Measurements from ENCODE around the gene ABI1.

Gene ABI1

DNA sequence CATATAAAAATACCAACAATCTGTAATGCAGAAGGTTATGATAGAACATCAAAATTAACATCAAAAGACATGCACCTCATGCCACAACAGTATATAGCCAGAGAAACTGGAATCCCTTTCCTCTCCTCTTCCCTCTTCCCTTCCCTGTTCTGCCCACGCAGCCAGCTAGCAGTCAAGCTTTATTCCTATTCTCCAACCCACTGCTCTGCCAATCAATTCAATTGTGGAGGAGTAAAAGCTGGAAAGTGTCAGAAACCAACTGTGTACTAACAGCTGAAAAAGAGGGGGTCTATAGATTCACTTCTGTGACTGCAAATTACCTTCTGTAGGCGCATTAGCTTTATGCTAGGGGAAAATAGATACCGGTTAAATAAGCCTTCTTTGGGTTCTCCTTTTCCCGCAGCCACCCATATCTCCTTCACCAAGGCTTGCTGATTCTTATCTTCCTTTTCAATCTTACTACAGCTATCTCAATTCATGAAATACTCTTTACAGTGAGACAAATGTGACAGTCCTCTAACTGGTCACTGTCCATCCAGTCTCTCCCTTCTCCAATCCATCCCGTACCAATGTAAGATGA lies 16.3 kb downstream of the ABI1 start:
- DNase-seq: no peak

DNA sequence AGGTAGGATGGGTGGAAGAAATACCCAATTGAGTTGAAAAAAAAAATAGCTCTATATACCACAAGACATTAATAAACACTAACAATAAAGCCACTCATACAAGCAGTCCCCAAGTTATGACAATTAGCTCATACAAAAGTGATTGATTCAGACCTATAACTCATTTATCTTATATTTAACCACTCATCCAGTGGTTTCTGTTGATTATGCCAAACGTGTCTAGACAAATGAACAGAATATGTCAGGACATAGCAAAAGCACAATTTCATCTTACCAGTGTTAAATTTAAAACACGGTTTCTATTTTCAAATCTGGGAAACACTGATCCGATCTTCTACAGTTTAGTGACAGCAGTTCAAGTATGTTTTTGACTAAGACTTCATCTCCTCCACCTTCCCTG lies 17.0 kb downstream of the ABI1 start:
- DNase-seq: no peak

DNA sequence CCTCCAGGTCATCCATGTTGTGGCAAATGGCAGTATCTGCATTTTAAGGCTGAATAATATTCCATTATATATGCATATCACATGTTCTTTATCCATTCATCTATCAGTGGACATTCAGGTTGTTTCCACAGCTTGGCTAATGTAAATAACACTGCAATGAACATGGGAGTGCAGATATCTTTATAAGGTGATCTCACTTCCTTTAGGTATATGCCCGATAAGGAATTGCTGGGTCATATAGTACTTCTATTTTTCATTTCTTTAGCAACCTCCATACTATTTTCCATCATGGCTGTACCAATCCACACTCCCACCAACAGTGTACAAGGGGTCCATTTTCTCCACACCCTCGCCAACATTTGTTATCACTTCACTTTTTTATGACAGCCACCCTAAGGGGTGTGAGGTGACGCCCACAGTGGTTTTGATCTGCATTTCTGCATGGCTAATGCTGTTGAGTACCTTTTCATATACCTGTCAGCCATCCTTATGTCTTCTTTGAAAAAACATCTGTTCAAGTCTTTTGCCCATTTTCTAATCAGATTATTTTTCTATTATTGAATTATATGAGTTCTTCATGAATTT lies 18.9 kb downstream of the ABI1 start:
- DNase-seq: no peak

DNA sequence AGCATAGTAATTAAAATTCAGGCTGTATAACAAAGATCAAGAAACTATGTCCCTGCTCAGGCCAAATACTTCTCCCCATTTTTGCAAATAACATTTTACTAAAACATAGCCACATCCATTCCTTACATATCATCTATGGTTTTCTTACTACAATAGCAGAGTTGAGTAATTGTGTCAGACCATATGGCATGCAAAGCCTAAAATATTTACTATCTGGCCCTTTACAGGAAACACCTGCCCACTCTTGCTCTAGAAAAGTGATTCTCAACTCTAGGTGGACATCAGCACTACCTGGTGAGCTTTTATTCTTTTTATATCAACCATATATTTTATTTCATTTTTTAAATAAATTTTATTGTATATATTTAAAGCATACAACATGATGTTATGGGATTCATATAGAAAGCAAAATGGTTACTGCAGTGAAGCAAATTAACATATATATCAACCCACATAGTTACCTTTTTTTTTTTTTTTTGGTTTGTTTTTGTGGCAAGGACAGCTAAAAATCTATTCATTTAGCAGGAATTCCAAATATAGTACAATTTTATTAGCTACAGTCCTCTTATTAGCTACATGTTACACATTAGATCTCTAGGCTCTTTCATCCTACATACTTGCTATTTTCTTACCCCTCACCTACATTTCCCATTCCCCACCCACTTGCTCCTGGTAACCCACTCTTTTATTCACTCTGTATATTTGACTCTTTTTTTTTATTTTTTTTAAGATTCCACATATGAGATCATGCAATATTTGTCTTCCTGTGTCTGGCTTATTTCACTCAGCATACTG lies 19.6 kb downstream of the ABI1 start:
- DNase-seq: no peak

DNA sequence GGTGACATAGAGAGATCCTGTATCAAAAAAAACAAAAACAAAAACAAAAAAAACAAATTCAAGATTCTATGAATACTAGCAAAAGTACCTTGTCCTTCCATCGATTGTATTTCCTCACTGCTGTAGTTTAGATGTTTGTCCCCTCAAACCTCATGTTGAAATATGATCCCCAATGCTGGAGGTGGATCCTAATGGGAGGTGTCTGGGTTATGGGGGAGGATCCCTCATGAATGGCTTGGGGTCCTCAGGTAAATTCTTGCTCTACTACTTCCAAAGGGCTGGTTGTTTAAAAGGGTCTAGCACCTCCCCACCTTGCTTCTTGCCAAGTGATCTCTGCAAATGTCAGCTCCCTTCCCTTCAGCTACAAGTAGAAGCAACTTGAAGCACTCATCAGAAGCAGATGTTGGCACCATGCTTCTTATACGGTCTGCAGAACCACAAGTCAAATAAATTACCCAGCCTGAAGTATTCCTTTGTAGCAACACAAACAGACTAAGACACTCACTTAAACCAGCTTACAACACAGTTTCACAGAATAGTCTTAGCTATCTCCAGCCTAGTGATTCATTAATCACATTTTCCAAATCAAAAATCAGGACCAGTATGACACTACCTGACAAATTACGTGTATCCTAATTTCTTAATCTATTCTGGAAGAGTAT lies 20.7 kb downstream of the ABI1 start:
- no peak for DNase-seq

DNA sequence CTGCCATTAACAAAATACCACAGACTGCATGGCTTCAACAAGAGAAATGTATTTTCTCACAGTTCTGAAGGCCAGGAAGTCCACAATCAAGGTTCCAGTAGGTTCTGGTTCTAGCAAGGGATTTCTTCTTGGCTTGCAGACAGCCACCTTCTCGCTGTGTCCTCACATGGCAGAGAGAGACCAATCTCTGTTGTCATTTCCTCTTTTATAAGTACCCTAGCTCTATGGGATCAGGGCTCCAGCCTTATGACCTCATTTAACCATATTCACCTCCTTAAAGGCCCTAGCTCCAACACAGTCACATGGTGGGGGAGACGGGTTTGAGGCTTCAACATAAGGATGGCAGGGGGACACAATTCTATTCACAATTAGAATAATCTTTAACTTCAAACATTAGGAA lies 23.6 kb downstream of the ABI1 start:
- DNase-seq: no peak

DNA sequence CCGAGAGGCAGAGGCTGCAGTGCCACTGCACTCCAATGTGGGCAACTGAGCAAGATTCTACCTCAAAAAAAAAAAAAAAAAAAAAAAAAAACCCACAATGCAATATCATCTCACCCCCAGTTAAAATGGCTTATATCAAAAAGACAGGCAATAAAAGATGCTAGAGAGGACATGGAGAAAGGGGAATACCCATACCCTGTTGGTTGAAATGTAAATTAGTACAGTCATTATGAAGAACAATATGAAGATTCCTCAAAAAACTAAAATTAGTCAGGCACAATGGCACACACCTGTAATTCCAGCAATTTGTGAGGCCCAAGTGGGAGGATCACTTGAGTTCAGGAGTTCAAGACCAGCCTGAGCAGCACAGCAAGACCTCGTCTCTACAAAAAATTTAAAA lies 25.7 kb downstream of the ABI1 start:
- no peak for DNase-seq

DNA sequence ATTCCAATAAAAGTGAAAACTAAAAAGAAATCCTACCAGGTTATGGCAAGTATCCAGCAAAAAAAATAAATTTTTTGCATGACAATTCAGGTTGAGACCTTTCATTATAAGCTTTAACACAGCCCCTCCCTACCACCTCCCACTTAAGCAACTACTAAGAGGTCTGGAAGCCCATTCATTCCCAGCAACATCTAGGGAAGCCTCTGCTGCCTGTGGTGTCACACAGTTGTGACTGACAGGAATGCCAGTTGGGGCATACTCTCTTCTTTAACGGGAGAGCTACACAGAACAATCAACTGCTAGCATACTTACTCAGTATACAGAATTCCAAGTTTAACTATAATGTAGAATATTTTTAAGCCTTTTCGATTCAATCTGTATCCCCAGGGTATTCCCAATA lies 27.8 kb downstream of the ABI1 start:
- no peak for DNase-seq

DNA sequence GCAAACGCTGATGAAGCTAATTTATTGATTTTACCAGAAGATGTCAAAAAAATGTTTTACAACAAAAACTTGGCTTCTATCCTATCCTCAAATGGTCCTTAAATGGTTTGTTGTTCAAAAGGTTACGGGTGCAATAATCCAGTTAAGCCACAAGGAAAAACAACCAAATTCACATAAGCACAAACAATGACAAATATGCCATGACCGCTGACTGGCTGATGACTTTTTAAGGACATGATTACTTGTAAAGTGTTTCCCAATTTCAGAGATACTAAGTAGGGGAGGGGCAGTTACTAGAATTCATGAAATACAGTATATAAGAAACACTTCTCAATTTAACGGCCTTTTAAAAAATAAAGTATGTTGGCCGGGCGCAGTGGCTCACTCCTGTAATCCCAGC lies 28.8 kb downstream of the ABI1 start:
- no peak for DNase-seq

DNA sequence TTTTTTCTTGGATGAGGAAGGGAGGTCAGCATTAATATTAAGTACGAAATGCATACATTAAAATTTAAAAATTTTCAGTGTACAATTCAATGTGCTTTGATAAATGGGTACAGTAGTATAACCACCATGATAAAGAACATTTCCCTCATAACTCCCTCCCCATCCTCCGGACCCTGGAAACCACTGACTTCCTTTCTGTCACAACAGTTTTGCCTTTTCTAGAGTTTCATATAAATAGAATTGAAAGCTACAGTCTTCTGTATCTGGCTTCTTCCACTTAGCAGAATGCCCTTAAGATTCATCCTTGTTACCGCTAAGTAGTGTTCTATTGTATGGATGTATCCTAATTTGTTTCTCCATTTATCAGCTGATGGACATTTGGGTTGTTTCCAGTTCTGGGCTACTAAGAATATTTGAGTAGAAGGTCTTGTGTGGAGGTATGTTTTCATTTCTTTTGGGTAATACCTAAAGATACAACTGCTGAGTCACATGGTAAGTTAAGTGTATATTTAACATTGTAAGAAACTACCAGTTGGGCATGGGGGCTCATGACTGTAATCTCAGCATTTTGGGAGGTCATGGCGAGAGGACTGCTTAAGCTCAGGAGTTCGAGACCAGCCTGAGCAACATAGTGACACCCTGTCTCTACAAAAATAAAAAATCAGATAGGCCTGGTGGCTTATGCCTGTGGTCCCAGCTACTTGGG lies 30.8 kb downstream of the ABI1 start:
- no peak for DNase-seq

DNA sequence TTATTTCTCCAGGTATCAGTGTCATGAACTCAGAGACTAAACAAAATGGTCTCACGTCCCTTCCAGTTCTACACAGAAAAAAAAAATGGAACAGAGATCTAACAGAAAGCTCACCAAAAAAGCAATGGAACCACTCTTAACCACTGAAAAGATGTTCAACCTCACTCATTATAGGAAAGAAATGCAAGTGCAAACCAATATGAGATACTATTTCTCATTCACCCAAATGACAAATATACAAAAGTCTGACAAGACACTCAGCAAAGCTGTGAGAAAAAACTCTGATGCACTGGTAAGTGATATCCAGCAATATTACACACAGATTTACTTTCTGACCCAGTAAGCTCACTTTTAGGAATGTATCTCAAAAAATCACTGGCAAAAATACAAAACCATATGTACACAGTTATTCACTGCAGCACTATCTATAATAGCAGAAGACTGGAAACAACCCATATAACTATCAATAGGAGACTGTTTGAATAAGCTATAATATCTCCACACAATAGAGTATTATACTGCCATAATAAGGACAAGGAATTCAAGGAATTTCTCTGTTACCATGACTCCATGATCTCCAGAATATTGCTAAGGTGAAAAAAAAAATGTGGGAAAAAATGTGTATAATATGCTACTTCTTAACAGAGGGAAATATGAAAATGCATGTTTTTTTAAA lies 36.6 kb downstream of the ABI1 start:
- no peak for DNase-seq

DNA sequence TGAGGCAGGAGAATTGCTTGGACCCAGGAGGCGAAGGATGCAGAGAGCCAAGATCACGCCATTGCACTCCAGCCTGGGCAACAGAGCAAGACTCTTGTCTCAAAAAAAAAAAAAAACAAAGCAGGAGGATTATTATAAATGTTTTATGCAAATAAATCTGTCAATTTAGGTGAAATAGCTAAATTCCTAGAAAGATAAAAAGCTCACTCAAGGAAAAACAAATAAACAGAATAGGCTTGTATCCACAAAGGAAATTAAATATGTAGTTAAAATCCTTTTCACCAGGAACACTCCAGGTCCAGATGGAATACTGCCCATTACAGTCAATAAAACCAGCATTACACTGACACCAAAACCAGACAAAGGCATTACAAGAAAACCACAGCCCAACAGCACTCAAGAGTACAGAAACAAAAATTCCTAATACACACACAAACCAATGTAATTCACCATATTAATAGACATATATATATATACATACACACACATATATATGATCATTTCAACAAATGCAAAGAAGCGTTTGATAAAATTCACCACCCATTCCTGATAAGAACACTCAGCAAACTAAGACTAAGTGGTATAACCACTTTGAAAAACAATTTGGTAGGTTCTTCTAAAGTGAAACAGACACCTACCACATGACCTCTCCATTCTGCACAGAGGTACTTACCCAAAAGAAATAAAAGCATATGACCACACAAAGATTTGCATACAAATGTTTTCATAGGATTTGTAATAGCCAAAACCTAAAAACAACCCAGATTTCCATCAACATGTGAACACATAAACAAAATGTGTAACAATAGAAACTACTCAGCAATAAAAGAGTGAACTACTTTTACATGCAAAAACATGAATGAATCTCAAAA lies 38.8 kb downstream of the ABI1 start:
- DNase-seq: no peak

DNA sequence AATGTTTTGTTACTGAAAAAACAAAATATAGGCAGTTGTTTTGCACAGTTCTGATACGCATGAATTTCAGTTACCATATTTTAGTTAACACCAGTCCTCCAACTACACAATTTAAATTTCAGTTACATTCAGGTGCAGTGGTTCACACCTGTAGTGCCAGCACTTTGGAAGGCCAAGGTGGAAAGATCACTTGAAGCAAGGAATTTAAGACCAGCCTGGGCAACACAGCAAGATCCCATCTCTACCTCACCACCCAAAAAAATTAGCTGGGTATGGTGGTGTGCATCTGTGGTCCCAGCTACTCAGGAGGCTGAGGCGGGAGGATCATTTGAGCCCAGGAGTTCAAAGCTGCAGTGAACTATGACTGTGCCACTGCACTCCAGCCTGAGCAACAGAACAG lies 45.3 kb downstream of the ABI1 start:
- DNase-seq: no peak

DNA sequence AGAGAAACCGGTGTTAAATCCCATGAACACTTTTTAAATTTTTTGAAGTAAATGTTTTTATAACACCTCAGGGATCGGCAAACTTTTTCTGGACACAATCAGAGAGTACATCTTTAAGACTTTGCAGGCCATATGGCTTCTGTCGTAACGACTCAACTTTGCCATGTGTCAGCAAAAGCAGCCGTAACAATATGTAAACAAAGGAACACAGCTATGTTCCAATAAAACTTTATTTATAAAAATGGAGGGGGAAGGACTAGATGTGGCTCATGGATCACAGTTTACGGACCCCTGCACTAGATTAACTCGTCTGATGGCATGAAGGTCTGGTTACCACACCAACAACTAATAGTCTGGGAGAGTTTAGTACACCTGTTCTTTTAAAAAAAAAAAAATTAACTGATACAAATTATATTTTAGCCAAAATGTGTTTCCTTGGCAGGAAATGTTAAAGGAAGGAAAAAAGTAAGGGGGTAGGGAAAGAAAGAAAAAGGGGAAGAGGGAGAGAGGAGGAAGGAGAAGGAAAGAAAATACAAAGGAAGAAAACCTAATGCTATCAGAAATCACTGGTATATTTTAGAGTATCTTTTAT lies 50.2 kb downstream of the ABI1 start:
- no peak for DNase-seq

DNA sequence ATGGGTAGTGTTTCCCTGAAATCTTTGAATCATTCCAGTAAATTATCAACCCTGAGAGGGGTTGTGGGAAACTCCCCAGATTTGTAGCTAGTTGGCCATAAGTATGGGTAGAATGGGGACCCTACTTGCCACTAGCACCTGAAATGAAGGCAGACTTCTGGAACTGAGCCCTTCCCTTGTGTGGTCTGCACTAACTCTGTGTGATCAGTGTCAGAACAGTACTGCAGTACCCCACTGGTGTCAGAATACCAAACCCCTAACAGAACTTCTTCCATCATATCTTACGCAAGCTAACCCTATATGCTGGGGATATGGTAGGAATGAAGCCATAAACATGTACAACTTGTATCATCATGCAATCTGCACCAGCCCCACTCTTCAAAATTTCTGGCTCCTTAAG lies 50.8 kb downstream of the ABI1 start:
- no peak for DNase-seq

DNA sequence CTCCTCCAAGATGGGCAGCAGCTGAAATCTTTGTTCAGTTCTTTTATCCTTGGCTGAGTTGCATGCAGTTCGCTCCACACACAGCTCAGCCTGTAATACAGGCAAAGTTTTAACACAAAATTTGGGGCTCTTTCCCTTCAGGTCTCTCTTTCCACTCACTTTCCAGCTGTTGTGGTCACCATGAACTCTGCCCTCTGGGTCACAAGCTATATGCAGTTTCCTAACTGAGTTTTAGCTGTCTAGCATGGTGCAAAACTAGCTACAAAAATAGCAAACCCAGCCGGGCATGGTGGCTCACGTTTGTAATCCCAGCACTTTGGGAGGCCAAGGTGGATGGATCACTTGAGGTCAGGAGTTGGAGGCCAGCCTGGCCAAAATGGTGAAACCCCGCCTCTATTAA lies 53.2 kb downstream of the ABI1 start:
- no peak for DNase-seq

DNA sequence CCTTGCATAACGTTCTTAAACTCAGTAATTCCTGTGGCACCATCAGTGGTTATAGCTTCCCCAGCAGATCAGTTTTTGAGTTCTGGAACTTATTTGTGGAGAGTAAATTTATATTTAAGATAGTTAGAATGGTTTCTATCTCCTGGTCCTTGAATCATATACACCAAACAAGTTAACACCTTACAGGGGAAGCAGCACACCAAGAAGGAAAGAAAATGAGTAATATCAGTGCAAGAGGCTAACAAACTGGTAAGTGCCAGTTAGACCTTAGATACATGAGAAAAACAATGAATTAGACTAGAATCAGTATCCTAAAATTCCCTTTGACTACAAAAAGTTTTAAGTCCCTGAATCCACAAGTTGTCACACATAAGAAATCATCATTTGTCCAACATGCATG lies 54.2 kb downstream of the ABI1 start:
- DNase-seq: no peak

DNA sequence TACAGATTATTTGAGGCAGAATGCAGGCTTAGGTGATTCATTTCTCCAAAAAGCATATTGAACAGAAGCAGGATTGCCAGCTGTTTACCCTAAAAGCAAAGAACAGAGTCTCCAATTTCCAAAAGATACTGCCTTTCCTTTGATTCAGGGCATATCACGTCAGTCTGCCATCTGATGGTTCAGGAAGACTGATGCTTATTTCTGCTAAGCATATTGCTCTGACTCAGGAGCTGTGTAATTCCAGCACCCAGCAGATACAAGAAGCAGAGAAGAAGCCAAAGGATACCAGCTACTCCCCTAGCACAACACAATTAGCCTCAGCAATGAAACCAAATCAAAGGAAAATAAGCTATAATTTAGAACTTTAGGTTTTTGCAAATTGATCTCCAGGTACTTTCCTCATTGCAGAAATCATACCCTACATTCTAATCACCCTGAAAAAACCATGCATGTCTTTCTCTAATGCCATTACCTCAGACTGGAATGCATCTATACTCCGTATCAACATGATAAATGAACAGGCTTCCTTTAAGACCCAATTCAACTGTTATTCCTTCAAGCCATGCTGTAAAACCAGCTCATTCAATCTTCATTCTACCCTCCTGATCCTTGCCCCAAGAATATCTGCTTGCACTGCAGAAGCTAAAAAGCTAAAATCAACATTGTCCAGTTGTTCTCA lies 55.1 kb downstream of the ABI1 start:
- no peak for DNase-seq

DNA sequence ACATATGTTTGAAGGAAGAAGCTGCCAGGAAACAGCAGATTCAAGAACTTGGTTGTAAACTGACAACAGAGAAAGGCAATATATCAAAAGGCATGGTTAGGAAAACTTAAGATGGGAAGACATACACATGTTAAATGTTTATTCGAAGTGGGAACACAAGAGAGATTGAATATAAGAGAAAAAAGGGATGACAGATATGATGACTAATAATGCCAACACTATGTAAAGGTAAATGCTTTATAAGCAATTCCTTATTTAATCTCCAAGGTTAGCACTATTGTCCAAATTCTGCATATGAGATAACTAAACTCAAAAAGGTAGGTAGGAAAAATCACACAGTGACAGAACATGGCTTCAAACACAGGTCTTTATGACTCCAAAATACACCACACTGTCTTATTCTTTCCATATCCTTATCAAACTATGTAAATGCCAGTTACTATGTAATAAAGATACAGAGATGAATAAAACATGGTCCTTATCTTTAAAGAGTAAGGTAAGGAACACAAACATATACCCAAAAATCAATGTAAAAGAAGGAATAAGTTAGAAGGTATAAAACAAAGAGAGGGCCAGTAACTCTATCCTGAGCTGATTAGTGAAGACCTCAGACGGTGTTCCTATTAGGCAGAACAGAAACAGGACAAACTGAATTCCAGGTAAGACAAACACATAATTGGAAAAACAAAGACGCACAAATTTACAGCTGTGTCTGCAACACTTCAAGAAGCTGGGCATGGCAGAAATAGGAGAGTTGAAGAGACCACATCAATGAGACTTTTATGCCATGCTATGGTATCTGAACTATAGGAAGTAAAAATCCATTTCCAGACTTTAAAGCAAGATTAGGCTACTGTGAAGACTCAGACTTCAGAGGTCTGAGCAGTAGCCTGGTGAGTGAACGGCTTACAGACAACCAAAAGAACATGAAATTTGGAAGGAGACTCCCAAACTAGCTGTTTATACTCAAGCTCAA lies 56.1 kb downstream of the ABI1 start:
- no peak for DNase-seq

DNA sequence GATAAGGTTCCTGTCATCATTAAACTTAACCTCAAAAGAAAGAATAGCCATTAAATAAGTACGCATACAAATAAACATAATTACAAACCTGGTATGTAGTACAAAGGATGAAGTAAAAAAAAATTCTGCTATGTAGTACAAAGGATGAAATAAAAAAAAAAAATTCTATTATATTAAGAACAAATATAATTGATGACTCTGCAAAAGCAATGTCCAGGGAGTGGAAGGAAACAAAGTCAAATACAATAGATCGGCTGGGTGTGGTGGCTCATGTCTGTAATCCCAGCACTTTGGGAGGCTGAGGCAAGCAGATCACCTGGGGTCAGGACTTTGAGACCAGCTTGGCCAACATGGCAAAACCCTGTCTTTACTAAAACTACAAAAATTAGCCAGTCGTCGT lies 56.9 kb downstream of the ABI1 start:
- no peak for DNase-seq

Data from NCI-H2227 treated with DMSO at 0.1 percent for 48 hours (cell line).